A673 (cell line): ENCODE results near the gene GPHN. TPM values are rescaled to one million over a fixed set of nuclear protein-coding genes. Genes with fewer than 3 reads are reported as not detected.

Source experiments
- BruUV-seq: library from RNA; stranded (reverse); fragments of 400-500 nt; replicated peaks from 2 replicates; lab custom pipeline; 2021; lab: Mats Ljungman, UMichigan
- CTCF ChIA-PET: fragments of 300-600 bp; sonication (Branson Sonifier 250); formaldehyde crosslinking; loops from one replicate; lab custom pipeline; 2022; ENCODE audit warnings: antibody characterized with exemption; lab: Charles Lee
- POLR2A ChIA-PET: fragments of 300-600 bp; sonication (Branson Sonifier 250); formaldehyde crosslinking; loops from one replicate; lab custom pipeline; 2022; ENCODE audit warnings: antibody characterized with exemption; ENCODE audit not compliant: low non-redundant PET; lab: Charles Lee
- DNase-seq: peaks from one replicate; pipeline ENCODE4 v3.0.0-alpha.2; 2015; ENCODE audit warnings: low spot score
- H3K27ac ChIP-seq: fragments of 200-600 bp; sonication (generic); 2 replicates; pipeline ENCODE4 v1.5.1; 2016; ENCODE audit warnings: mixed run types, low read depth, mild to moderate bottlenecking, mixed read lengths, antibody characterized with exemption, low read length; ENCODE audit not compliant: poor library complexity, severe bottlenecking
- H3K27me3 ChIP-seq: fragments of 200-600 bp; sonication (generic); replicated peaks from 2 replicates; pipeline ENCODE4 v1.6.1; 2017; ENCODE audit warnings: mixed run types, low read depth, mild to moderate bottlenecking, mixed read lengths, antibody characterized with exemption, low read length; ENCODE audit not compliant: insufficient read depth, poor library complexity
- H3K36me3 ChIP-seq: fragments of 200-600 bp; sonication (generic); 2 replicates; pipeline ENCODE4 v1.6.1; 2016; ENCODE audit warnings: mixed run types, mild to moderate bottlenecking, mixed read lengths, antibody characterized with exemption, low read length; ENCODE audit not compliant: insufficient read depth, poor library complexity, severe bottlenecking
- H3K4me1 ChIP-seq: fragments of 200-600 bp; sonication (generic); 2 replicates; pipeline ENCODE4 v1.6.1; 2017; ENCODE audit warnings: mixed run types, mild to moderate bottlenecking, mixed read lengths, antibody characterized with exemption, low read length; ENCODE audit not compliant: insufficient read depth, poor library complexity, severe bottlenecking
- H3K4me3 ChIP-seq: fragments of 200-600 bp; sonication (generic); 2 replicates; pipeline ENCODE4 v1.5.1; 2016; ENCODE audit warnings: low read depth, mixed run types, mild to moderate bottlenecking, mixed read lengths, low read length; ENCODE audit not compliant: poor library complexity, severe bottlenecking
- H3K9me3 ChIP-seq: fragments of 200-600 bp; sonication (generic); 2 replicates; pipeline ENCODE4 v1.6.1; 2016; ENCODE audit warnings: mixed run types, low read depth, mild to moderate bottlenecking, mixed read lengths, antibody characterized with exemption, low read length; ENCODE audit not compliant: poor library complexity, severe bottlenecking
- CTCF ChIP-seq: fragments of 300-800, 200-600 bp; sonication (generic); conservative IDR thresholded peaks from 2 replicates; pipeline ENCODE4 v1.5.1; 2017; ENCODE audit warnings: low read depth, mild to moderate bottlenecking, antibody characterized with exemption, low read length, moderate library complexity, mixed read lengths
- EZH2 ChIP-seq: fragments of 200-600 bp; sonication (generic); IDR thresholded peaks from 2 replicates; pipeline ENCODE4 v1.6.1; 2017; ENCODE audit warnings: borderline replicate concordance, low read depth, mild to moderate bottlenecking, mixed read lengths, antibody characterized with exemption, low read length; ENCODE audit not compliant: poor library complexity, severe bottlenecking
- intact Hi-C: fragments of 100-400 bp; cut with micrococcal nuclease; formaldehyde crosslinking; loops from one replicate; pipeline ENCODE4 v1.10.0; 2022; ENCODE audit not compliant: unreplicated experiment
- total RNA-seq: library from RNA; stranded (reverse); gene quantifications from 2 replicates; pipeline ENCODE4 v1.2.3, GENCODE V29; 2021

Gene GPHN
- total RNA-seq, 1 experiment from 2014 or later: 30.3 TPM

DNA sequence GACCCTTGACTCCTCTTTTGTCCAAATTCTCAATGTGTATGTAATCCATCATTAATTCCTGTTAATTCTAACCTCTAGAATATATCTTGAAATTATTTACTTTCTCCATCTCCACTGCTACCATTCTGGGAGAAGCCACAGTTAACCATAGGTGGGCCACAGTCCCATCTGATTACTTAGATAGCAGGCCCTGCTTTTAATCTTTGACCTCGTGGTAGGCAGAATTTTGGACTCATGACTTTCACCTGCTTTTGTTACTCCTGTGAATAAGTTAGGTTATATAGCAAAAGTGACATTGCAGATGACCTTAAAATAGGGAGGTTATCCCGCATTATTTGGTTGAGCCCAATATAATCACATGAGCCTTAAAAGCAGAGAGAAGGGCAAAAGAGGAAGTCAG, 264.2 kb downstream of the GPHN start:
- DNase-seq: no peak
- TF ChIP-seq EZH2: no peak
- TF ChIP-seq CTCF: no peak
- CTCF ChIA-PET: no interaction called here
- Histone ChIP-seq H3K36me3 (no peaks in the 10 kb centered on the region), H3K27ac (no peak overlapping the region), H3K27me3 (no peaks in the 10 kb centered on the region), H3K9me3 (no peaks in the 10 kb centered on the region), H3K4me3 (no peak overlapping the region), H3K4me1 (no peaks in the 10 kb centered on the region)
- POLR2A ChIA-PET: no interaction called here
- no TSS peak for BruUV-seq
- intact Hi-C loops: no loop called here

- ChIA-PET POLR2A (no interaction called here), CTCF (no interaction called here)
- H3K4me1 ChIP-seq: no peaks in the 10 kb centered on the region
- no TSS peak for BruUV-seq
- TF ChIP-seq CTCF: no peak
- no peak for TF ChIP-seq EZH2
- no peak overlapping the region for H3K4me3 ChIP-seq
- H3K27ac ChIP-seq: no peak overlapping the region
- H3K36me3 ChIP-seq: no peaks in the 10 kb centered on the region
- DNase-seq: no peak
- no peaks in the 10 kb centered on the region for H3K27me3 ChIP-seq
- intact Hi-C loops: no loop called here
- no peaks in the 10 kb centered on the region for H3K9me3 ChIP-seq
Observed at GRCh38 chr14:66782853-66783252, 274.9 kb downstream of the GPHN start.

DNA sequence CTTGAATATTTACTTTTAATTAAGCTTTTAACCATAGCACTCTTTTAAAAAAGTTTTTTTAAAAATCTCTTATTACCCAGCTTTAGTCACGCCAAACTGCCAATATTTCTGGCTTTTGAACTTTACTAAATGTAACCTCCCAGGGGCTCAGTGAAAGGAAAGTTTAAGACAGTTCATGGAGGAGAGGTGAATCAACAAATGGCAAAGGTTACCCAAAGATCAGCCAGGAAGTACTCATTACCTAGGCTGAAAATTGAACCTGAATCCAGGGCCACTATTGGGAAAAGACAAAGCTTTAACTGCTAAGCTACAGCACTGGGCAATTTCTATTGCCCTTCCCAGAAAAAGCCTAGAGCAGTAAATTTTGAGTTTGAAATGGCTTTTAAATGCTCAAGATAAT, 282.2 kb downstream of the GPHN start:
- no peak for DNase-seq
- POLR2A ChIA-PET: no interaction called here
- no peak overlapping the region for H3K4me3 ChIP-seq
- H3K27ac ChIP-seq: no peak overlapping the region
- CTCF ChIA-PET: no interaction called here
- no peaks in the 10 kb centered on the region for H3K36me3 ChIP-seq
- TF ChIP-seq CTCF: no peak
- no peak for TF ChIP-seq EZH2
- intact Hi-C loops: no loop called here
- H3K9me3 ChIP-seq: no peaks in the 10 kb centered on the region
- no TSS peak for BruUV-seq
- no peaks in the 10 kb centered on the region for H3K27me3 ChIP-seq
- H3K4me1 ChIP-seq: no peaks in the 10 kb centered on the region
